Caco-2 (cell line): ENCODE results near the gene FRYL. TPM values are rescaled to one million over a fixed set of nuclear protein-coding genes. Genes with fewer than 3 reads are reported as not detected.

Experiments used
- BruUV-seq: library from RNA; stranded (reverse); fragments of 400-500 nt; replicated peaks from 2 replicates; lab custom pipeline; 2021; lab: Mats Ljungman, UMichigan
- CTCF ChIA-PET: fragments of 300-600 bp; sonication (Branson Sonifier 250); formaldehyde crosslinking; loops from one replicate; lab custom pipeline; 2022; ENCODE audit warnings: antibody characterized with exemption; lab: Charles Lee
- POLR2A ChIA-PET: fragments of 300-600 bp; sonication (Branson Sonifier 250); formaldehyde crosslinking; loops from one replicate; lab custom pipeline; 2022; ENCODE audit warnings: antibody characterized with exemption; lab: Charles Lee
- DNase-seq, 2 experiments: peaks; one replicate each; pipeline versions ENCODE4 v3.0.0 to v3.0.0-alpha.2; 2020 to 2022
- H3K27me3 ChIP-seq: replicated peaks from 2 replicates; pipeline ENCODE4 v1.6.0; 2011; ENCODE audit warnings: low read length; ENCODE audit not compliant: control insufficient read depth, insufficient read depth
- H3K36me3 ChIP-seq: 2 replicates; pipeline ENCODE4 v1.5.1; 2011; ENCODE audit warnings: low read length; ENCODE audit not compliant: control insufficient read depth, insufficient read depth
- H3K4me1 ChIP-seq: fragments of 250-450 bp; sonication (Bioruptor Pico); 2 replicates; pipeline ENCODE4 v1.5.1; 2020; ENCODE audit warnings: mild to moderate bottlenecking
- H3K4me3 ChIP-seq: 2 replicates; pipeline ENCODE4 v1.5.1; 2011; ENCODE audit warnings: low read depth, mild to moderate bottlenecking, control low read depth, low read length
- H3K9me3 ChIP-seq: fragments of 250-450 bp; sonication (Bioruptor Pico); 2 replicates; pipeline ENCODE4 v1.5.1; 2020; ENCODE audit warnings: mild to moderate bottlenecking, moderate library complexity
- H3K27ac Mint-ChIP-seq: one replicate; pipeline ENCODE4 v1.8.0; 2022; ENCODE audit warnings: mixed read lengths; ENCODE audit not compliant: unreplicated experiment
- H3K27me3 Mint-ChIP-seq: one replicate; pipeline ENCODE4 v1.8.0; 2022; ENCODE audit warnings: mixed read lengths; ENCODE audit not compliant: insufficient read depth, unreplicated experiment
- H3K36me3 Mint-ChIP-seq: one replicate; pipeline ENCODE4 v1.8.0; 2022; ENCODE audit warnings: mild to moderate bottlenecking, mixed read lengths; ENCODE audit not compliant: insufficient read depth, unreplicated experiment
- H3K4me1 Mint-ChIP-seq: one replicate; pipeline ENCODE4 v1.8.0; 2022; ENCODE audit warnings: low read depth, mixed read lengths; ENCODE audit not compliant: unreplicated experiment
- H3K4me3 Mint-ChIP-seq: one replicate; pipeline ENCODE4 v1.8.0; 2022; ENCODE audit warnings: mild to moderate bottlenecking, moderate library complexity, mixed read lengths; ENCODE audit not compliant: unreplicated experiment
- H3K9me3 Mint-ChIP-seq: one replicate; pipeline ENCODE4 v1.8.0; 2022; ENCODE audit warnings: mixed read lengths; ENCODE audit not compliant: unreplicated experiment
- CTCF ChIP-seq, 2 experiments: fragments of 200-600 bp in 1 of 2; IDR thresholded peaks; 1 replicate in 1 of 2; 2 replicates in 1 of 2; pipeline versions ENCODE4 v1.5.1 to v1.8.0; 2011 to 2022; ENCODE audit warnings: antibody characterized with exemption in 1 of 2, control low read depth in 1 of 2, inconsistent platforms in 1 of 2, low read depth in 1 of 2, low read length in 1 of 2, mild to moderate bottlenecking in 1 of 2, moderate library complexity in 1 of 2; ENCODE audit not compliant: insufficient read depth in 1 of 2, severe bottlenecking in 1 of 2, unreplicated experiment in 1 of 2
- intact Hi-C: fragments of 100-400 bp; cut with micrococcal nuclease; formaldehyde crosslinking; loops from one replicate; pipeline ENCODE4 v1.10.0; 2022; ENCODE audit not compliant: unreplicated experiment
- total RNA-seq: library from RNA; stranded (reverse); gene quantifications from 2 replicates; pipeline ENCODE4 v1.2.3, GENCODE V29; 2022

Gene FRYL
- total RNA-seq, 1 experiment from 2014 or later = 27.4 TPM

DNA sequence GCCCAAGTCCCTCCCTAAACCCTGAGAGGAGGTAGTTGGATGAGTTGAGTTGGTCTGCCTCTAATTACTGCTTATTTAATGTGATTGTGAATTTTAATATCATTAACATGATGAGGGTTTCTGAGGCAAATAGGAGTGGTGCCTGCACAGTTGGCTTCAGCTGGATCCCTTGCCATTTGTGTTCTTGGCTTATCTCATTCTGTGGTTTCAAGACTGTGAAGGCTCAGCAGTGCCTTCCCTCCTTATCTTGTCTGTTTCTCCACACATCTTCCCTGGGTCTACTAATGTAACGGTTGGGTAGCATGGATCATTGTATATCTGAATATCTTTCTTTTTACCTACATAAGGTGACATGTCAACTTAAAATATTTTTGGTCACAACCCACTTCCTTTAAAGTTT is 298.5 kb downstream of the FRYL start:
- H3K4me3 Mint-ChIP-seq = no peak overlapping the region
- no peak overlapping the region for H3K27ac Mint-ChIP-seq
- no peaks in the 10 kb centered on the region for H3K27me3 Mint-ChIP-seq
- no peaks in the 10 kb centered on the region for H3K9me3 Mint-ChIP-seq
- intact Hi-C loops = loop anchor here (10.0 kb wide), 1 partner anchor 167 kb away; no protein-coding TSS in a partner anchor
- no peak for TF ChIP-seq CTCF (IDR thresholded peaks at IDR 0.05; ENCODE audit: insufficient read depth in 1 of 2, low read depth in 1 of 2, low read length in 1 of 2, severe bottlenecking in 1 of 2, unreplicated experiment in 1 of 2)
- no peaks in the 10 kb centered on the region for H3K4me1 Mint-ChIP-seq
- H3K36me3 Mint-ChIP-seq = no peaks in the 10 kb centered on the region
- CTCF ChIA-PET = no interaction called here
- Histone ChIP-seq H3K9me3 (no peaks in the 10 kb centered on the region), H3K36me3 (no peaks in the 10 kb centered on the region), H3K4me3 (no peak overlapping the region), H3K4me1 (no peaks in the 10 kb centered on the region), H3K27me3 (no peaks in the 10 kb centered on the region)
- BruUV-seq = no TSS peak
- POLR2A ChIA-PET = no interaction called here
- DNase-seq = no peak

DNA sequence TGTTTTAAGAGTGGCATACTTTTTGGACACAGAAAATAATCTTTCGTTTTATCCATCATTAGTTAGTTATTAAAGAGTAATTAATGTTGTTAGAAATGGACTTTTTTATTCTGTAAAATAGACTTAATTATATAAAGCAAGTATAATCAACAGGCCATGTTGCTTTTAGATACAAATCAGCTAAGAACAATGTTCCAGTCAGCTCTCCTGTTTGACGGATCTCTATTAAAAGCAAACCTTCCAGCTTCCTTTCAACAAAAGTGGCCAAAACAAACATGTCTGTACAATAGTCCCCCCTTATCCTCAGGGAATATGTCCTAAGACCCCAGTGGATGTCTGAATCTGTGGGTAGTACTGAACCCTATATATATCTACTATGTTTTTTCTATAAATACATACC is 301.8 kb downstream of the FRYL start:
- Histone ChIP-seq H3K9me3 (no peaks in the 10 kb centered on the region), H3K27me3 (no peaks in the 10 kb centered on the region), H3K4me1 (no peaks in the 10 kb centered on the region), H3K4me3 (no peak overlapping the region), H3K36me3 (no peaks in the 10 kb centered on the region; the same call in 1 of the 2 replicates)
- Mint-ChIP-seq H3K27ac (no peak overlapping the region), H3K9me3 (no peaks in the 10 kb centered on the region), H3K27me3 (no peaks in the 10 kb centered on the region), H3K36me3 (no peaks in the 10 kb centered on the region), H3K4me3 (no peak overlapping the region), H3K4me1 (peaks cover 8% of the 10 kb centered on the region)
- intact Hi-C loops = no loop called here
- DNase-seq = no peak
- BruUV-seq = no TSS peak
- CTCF ChIA-PET = no interaction called here
- POLR2A ChIA-PET = no interaction called here
- no peak for TF ChIP-seq CTCF (IDR thresholded peaks at IDR 0.05; ENCODE audit: insufficient read depth in 1 of 2, low read depth in 1 of 2, low read length in 1 of 2, severe bottlenecking in 1 of 2, unreplicated experiment in 1 of 2)

DNA sequence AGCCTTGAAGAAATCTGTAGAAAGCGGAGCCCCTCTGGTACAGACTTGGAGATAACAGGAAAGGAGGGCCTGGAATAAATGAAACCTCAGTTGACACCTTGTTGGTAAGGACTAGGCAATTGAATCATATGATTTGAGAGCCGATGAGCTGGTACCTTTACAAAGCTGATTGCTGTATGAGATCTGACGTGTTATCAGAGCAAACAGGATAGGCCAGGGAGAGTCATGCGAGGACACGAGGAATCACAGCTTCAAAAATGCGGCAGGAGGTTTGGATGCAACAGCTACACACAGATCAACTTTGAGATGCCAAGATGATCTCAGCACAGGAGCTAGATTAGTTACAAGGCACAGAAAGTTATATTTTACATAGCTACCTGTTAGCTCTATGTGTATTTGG is 304.3 kb downstream of the FRYL start:
- BruUV-seq = no TSS peak
- Histone ChIP-seq H3K4me1 (no peaks in the 10 kb centered on the region), H3K9me3 (no peaks in the 10 kb centered on the region), H3K4me3 (no peak overlapping the region), H3K36me3 (no peaks in the 10 kb centered on the region; the same call in none of the 2 replicates), H3K27me3 (no peaks in the 10 kb centered on the region)
- no peak for DNase-seq
- no peaks in the 10 kb centered on the region for H3K36me3 Mint-ChIP-seq
- no peaks in the 10 kb centered on the region for H3K27me3 Mint-ChIP-seq
- no peak for TF ChIP-seq CTCF (IDR thresholded peaks at IDR 0.05; ENCODE audit: insufficient read depth in 1 of 2, low read depth in 1 of 2, low read length in 1 of 2, severe bottlenecking in 1 of 2, unreplicated experiment in 1 of 2)
- peaks cover 24% of the 10 kb centered on the region for H3K4me1 Mint-ChIP-seq
- intact Hi-C loops = no loop called here
- CTCF ChIA-PET = interaction anchor here (0.7 kb wide), 1 partner anchor 11 kb away, joined by 3 read pairs; no protein-coding TSS in a partner anchor
- H3K27ac Mint-ChIP-seq = no peak overlapping the region
- H3K9me3 Mint-ChIP-seq = no peaks in the 10 kb centered on the region
- H3K4me3 Mint-ChIP-seq = no peak overlapping the region
- POLR2A ChIA-PET = no interaction called here
